Measurements from ENCODE around the gene POLQ.

- TF ChIP-seq POLR2A (IDR thresholded peaks at IDR 0.05; ENCODE audit: low read length) (no peak), GATA1 (IDR thresholded peaks at IDR 0.05; ENCODE audit: low read depth, low read length) (no peak)
Measured at GRCh38 chr3:121443456-121443855, 102.3 kb downstream of the POLQ start.

Data from erythroblast (primary cell).